H1 (cell line): ENCODE data around the gene RASD1.

Experiments used
- CTCF ChIP-seq, 3 experiments: IDR thresholded peaks; 1 replicate in 2 of 3; 2 replicates in 1 of 3; pipeline versions ENCODE4 v1.5.1 to v1.6.1; 2011; ENCODE audit warnings: low read length in 3 of 3, mild to moderate bottlenecking in 3 of 3, inconsistent platforms in 2 of 3, low read depth in 1 of 3, moderate library complexity in 1 of 3; ENCODE audit not compliant: insufficient read depth in 1 of 3; ENCODE audit errors: control extremely low read depth in 1 of 3
- EGR1 ChIP-seq: IDR thresholded peaks from 2 replicates; pipeline ENCODE4 v1.6.1; 2011; ENCODE audit warnings: low read depth, low read length, borderline replicate concordance
- GABPA ChIP-seq: IDR thresholded peaks from 2 replicates; pipeline ENCODE4 v1.6.1; 2011; ENCODE audit warnings: mild to moderate bottlenecking, low read length, moderate library complexity, borderline replicate concordance; ENCODE audit not compliant: insufficient read depth
- POLR2A ChIP-seq, 2 experiments: IDR thresholded peaks; 1 replicate in 1 of 2; 2 replicates in 1 of 2; pipeline ENCODE4 v1.6.1; 2011; ENCODE audit warnings: low read depth in 2 of 2, low read length in 2 of 2, mild to moderate bottlenecking in 2 of 2; ENCODE audit errors: control extremely low read depth in 1 of 2
- RAD21 ChIP-seq, 2 experiments: IDR thresholded peaks in 1 of 2; conservative IDR thresholded peaks in 1 of 2; 2 replicates each; pipeline ENCODE4 v1.6.1; 2011; ENCODE audit warnings: low read depth in 2 of 2, low read length in 2 of 2, improper control_type of control experiment in 1 of 2, inconsistent platforms in 1 of 2, mild to moderate bottlenecking in 1 of 2, moderate library complexity in 1 of 2
- TAF7 ChIP-seq: optimal IDR thresholded peaks from 2 replicates; pipeline ENCODE3; 2011; ENCODE audit warnings: low read depth, mild to moderate bottlenecking, inconsistent platforms, low read length, moderate library complexity, borderline replicate concordance
- USF2 ChIP-seq: IDR thresholded peaks from 2 replicates; pipeline ENCODE4 v1.6.1; 2011; ENCODE audit warnings: low read length, improper control_type of control experiment

GRCh38 chr17:17493249-17493985 lies 2.8 kb downstream of the RASD1 start:
- no peak for TF ChIP-seq GABPA
- TF ChIP-seq TAF7: no peak
- TF ChIP-seq EGR1: no peak
- TF ChIP-seq POLR2A (IDR thresholded peaks at IDR 0.05; ENCODE audit: control extremely low read depth in 1 of 2, low read depth in 2 of 2, low read length in 2 of 2): no peak
- no peak for TF ChIP-seq CTCF (IDR thresholded peaks at IDR 0.05; ENCODE audit: control extremely low read depth in 1 of 3, insufficient read depth in 1 of 3, low read depth in 1 of 3, low read length in 3 of 3)
- TF ChIP-seq RAD21 (IDR thresholded peaks at IDR 0.05 in 1 of 2, conservative IDR thresholded peaks at IDR 0.05 in 1 of 2; ENCODE audit: low read depth in 2 of 2, low read length in 2 of 2): no peak
- TF ChIP-seq USF2: no peak
